ENCODE results near the gene CDH13.

The CDH13 gene

DNA sequence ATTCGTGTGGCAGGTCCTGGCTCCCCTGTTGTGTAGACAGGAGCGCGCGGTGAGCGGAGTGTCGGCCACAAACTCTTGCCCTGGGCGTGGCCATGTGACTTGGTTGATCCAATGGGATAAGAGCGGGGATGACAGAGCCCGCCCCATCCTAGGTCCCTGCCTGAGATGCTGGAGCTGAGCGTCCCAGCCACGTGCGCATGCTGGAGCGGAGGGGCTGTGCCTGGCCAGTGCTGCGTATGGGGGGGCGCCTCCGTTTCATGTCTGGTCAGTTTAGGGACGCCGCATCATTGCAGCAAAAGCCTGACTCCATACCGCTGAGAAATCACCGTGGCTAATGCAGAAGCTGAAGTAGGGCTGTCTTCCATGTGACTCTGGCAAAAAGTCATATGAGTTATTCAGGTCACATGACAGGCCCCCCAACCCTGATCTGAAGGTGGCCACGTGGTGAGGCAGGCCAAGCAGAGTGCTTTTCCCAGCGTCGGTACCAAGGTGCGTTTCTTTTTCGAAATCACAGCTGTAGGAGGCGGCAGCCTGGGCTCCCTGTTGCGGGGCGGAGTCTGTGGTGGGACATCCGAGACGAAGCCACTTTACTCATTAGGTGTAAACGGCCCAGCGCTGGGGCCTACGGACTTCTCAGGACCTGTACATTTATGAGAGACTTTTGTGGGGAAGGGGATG, 1203.5 kb downstream of the CDH13 start:
- no peaks in the 10 kb centered on the region for H3K9me3 ChIP-seq (ENCODE audit: severe bottlenecking)
- no peaks in the 10 kb centered on the region for H3K27me3 ChIP-seq (ENCODE audit: insufficient read depth, low read depth, severe bottlenecking)
- TF ChIP-seq, protein P1, sequence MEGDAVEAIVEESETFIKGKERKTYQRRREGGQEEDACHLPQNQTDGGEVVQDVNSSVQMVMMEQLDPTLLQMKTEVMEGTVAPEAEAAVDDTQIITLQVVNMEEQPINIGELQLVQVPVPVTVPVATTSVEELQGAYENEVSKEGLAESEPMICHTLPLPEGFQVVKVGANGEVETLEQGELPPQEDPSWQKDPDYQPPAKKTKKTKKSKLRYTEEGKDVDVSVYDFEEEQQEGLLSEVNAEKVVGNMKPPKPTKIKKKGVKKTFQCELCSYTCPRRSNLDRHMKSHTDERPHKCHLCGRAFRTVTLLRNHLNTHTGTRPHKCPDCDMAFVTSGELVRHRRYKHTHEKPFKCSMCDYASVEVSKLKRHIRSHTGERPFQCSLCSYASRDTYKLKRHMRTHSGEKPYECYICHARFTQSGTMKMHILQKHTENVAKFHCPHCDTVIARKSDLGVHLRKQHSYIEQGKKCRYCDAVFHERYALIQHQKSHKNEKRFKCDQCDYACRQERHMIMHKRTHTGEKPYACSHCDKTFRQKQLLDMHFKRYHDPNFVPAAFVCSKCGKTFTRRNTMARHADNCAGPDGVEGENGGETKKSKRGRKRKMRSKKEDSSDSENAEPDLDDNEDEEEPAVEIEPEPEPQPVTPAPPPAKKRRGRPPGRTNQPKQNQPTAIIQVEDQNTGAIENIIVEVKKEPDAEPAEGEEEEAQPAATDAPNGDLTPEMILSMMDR (IDR thresholded peaks at IDR 0.05; ENCODE audit: low read depth, low read length), result no peak
- H3K36me3 ChIP-seq, result no peaks in the 10 kb centered on the region
- no peak overlapping the region for H3K27ac ChIP-seq
- no peak for DNase-seq
- H3K4me3 ChIP-seq (ENCODE audit: low read depth, low read length), result no peak overlapping the region

DNA sequence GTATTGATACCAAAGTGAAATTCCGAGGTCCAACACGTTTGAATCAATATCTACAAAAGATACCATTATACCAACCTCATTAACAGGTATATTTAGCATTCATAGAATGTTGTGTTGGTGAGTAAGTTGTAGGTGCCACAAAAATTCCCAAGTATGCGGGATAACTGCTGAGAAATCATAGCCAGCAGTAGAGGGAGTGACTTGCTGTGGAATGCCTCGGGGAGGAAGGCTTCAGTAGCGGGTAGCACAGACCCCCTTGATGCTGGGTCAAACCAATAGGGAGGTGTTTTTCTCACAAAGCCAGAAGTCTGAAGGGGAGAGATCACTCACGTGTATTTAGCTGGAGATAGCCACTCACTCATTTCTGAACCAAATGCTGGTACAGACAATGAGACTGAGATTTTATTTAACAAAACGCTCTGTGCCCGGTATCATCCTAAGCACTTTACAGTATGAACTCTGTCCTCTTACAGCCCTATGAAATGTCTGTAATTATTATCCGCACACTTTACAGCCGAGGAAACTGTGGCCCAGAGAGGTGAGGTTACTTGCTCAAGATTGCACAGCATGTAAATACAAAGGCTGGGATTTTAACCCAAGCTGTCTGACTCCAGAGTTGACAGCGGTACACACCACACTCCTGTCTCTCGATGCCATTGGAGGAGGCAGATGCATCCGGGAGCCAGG, 1204.1 kb downstream of the CDH13 start:
- no peak for DNase-seq
- no peaks in the 10 kb centered on the region for H3K27me3 ChIP-seq (ENCODE audit: insufficient read depth, low read depth, severe bottlenecking)
- H3K9me3 ChIP-seq (ENCODE audit: severe bottlenecking), result no peaks in the 10 kb centered on the region
- TF ChIP-seq, protein P1 (IDR thresholded peaks at IDR 0.05; ENCODE audit: low read depth, low read length), result no peak
- no peaks in the 10 kb centered on the region for H3K36me3 ChIP-seq
- no peak overlapping the region for H3K4me3 ChIP-seq (ENCODE audit: low read depth, low read length)
- H3K27ac ChIP-seq, result no peak overlapping the region

DNA sequence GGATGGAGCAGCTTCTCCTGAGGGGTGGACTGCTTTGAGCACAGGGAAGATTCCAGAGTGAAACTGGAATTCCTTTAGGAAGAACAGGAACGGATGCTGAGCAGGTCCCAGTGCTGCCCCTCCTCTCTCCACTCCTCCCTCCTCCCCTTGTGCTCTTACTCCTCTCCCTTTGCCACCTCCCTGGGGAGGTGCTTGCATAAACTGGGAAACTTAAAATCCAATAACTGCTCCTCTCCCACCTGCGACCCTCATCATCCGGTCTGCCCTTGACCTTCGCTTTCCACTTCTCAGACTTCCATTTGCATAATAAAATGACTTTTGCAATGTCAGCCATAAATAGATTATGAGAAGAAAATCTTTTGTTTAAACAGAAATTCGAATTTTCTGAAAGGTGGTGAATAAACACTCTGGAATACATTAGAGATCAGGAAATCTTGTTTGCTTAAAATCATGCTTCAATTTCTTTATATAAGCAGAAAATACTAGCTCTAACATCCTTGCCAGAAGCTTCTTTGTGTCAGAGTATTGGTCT, 1204.8 kb downstream of the CDH13 start:
- Histone ChIP-seq H3K4me3 (ENCODE audit: low read depth, low read length) (no peak overlapping the region), H3K27ac (no peak overlapping the region), H3K36me3 (no peaks in the 10 kb centered on the region), H3K27me3 (ENCODE audit: insufficient read depth, low read depth, severe bottlenecking) (no peaks in the 10 kb centered on the region), H3K9me3 (ENCODE audit: severe bottlenecking) (no peaks in the 10 kb centered on the region)
- no peak for DNase-seq
- TF ChIP-seq, protein P1 (IDR thresholded peaks at IDR 0.05; ENCODE audit: low read depth, low read length), result no peak

DNA sequence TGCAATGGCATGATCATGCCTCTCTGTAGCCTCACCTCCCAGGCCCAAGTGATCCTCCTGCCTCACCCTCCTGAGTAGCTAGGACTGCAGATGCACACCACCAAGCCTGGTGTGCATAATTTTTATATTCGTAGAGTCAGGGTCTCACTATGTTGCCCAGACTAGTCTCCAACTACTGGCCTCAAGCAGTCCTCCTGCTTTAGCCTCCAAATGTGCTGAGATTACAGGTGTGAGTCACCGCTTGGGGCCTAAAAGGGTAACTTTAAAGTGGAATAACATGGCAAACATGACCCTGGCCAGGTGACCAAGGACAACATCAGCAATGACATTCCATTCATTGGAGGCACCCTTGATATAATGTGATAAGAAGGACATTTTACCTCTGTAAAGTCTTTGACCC, 1207.2 kb downstream of the CDH13 start:
- H3K36me3 ChIP-seq, result no peaks in the 10 kb centered on the region
- DNase-seq, result no peak
- TF ChIP-seq, protein P1 (IDR thresholded peaks at IDR 0.05; ENCODE audit: low read depth, low read length), result no peak
- no peak overlapping the region for H3K4me3 ChIP-seq (ENCODE audit: low read depth, low read length)
- no peak overlapping the region for H3K27ac ChIP-seq
- H3K27me3 ChIP-seq (ENCODE audit: insufficient read depth, low read depth, severe bottlenecking), result no peaks in the 10 kb centered on the region
- H3K9me3 ChIP-seq (ENCODE audit: severe bottlenecking), result no peaks in the 10 kb centered on the region

DNA sequence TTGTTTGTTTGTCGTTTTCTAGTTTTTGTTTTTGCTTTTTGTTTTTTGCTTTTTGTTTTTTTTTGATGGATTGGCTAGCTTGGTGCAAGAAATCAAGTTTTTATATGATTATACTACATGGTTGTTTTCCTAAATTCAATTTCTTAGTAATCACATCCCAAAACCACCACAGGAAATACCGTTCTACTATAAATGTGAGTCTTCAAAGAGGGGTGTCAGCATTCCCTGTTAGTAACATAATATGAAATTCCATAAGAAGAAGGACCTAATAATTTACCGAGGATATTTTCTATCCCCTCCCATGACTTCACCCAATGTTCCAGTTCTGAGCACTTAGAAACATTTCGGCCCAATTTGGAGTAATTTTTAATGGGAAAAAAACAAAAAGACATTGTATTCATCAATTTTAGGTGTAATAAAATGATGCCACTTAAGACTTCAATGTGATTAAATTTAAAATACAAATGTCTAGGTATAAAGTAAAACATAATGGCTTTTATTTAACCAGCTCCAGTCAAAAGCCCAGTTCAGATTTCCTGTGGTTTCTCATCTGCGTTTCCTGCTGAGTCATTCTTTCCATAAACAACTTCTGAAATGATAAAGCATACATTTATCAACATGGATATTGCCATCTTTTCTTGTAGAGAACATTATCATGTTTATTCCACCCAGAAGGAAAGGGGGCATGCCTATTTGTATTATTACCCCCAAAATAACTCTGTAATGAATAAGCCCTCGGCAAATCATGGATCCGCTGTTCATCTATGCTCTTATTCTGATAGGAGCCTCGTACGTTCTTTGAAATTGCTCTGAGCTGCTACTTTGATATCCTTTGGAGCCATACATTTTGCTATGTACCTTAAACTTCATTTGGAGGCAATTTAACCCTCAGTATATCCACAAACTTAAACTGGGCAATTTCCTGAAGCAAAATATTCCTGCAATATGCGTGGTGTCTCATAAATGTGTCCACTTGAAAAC, 1209.1 kb downstream of the CDH13 start:
- DNase-seq, result no peak
- Histone ChIP-seq H3K4me3 (ENCODE audit: low read depth, low read length) (no peak overlapping the region), H3K27me3 (ENCODE audit: insufficient read depth, low read depth, severe bottlenecking) (no peaks in the 10 kb centered on the region), H3K9me3 (ENCODE audit: severe bottlenecking) (no peaks in the 10 kb centered on the region), H3K27ac (no peak overlapping the region), H3K36me3 (no peaks in the 10 kb centered on the region)
- TF ChIP-seq, protein P1 (IDR thresholded peaks at IDR 0.05; ENCODE audit: low read depth, low read length), result no peak
